Measurements from ENCODE around the gene PTGDS.

PTGDS gene

DNA sequence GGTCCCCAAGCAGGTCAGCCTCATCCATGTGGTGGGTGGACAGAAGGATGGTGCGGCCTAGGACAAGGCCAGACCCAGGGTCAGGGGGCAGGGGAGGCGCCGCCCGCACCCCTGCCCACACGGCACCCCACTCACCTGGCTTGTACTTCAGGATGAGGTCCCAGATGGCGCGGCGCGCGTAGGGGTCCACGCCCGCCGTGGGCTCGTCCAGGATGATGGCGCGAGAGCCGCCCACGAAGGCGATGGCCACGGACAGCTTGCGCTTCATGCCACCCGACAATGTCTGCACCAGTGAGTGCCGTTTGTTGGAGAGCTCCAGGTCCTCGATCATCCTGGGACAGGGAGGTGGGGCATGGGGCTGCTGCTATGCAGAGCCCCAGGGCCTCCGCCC lies 38.2 kb downstream of the PTGDS start:
- no peak for DNase-seq (ENCODE audit: low read depth in 1 of 2, low spot score in 1 of 2)
- in situ Hi-C loops (cut with HindIII; ENCODE audit: low pct_unique_long_range_greater_than_20kb, low sequenced_read_pairs) = no loop called here
- TF ChIP-seq JUND (IDR thresholded peaks at IDR 0.05; ENCODE audit: low read depth) = no peak

GRCh38 chr9:137015976-137016375 lies 38.7 kb downstream of the PTGDS start:
- in situ Hi-C loops (cut with HindIII; ENCODE audit: low pct_unique_long_range_greater_than_20kb, low sequenced_read_pairs) = no loop called here
- TF ChIP-seq JUND (IDR thresholded peaks at IDR 0.05; ENCODE audit: low read depth) = no peak
- no peak for DNase-seq (ENCODE audit: low read depth in 1 of 2, low spot score in 1 of 2)

GRCh38 chr9:137016436-137016835 lies 39.1 kb downstream of the PTGDS start:
- in situ Hi-C loops (cut with HindIII; ENCODE audit: low pct_unique_long_range_greater_than_20kb, low sequenced_read_pairs) = no loop called here
- TF ChIP-seq JUND (IDR thresholded peaks at IDR 0.05; ENCODE audit: low read depth) = no peak
- no peak for DNase-seq (ENCODE audit: low read depth in 1 of 2, low spot score in 1 of 2)

GRCh38 chr9:137017071-137017470 lies 39.8 kb downstream of the PTGDS start:
- TF ChIP-seq JUND (IDR thresholded peaks at IDR 0.05; ENCODE audit: low read depth) = no peak
- in situ Hi-C loops (cut with HindIII; ENCODE audit: low pct_unique_long_range_greater_than_20kb, low sequenced_read_pairs) = no loop called here
- DNase-seq (ENCODE audit: low read depth in 1 of 2, low spot score in 1 of 2) = no peak

GRCh38 chr9:137017791-137018497 lies 40.6 kb downstream of the PTGDS start:
- in situ Hi-C loops (cut with HindIII; ENCODE audit: low pct_unique_long_range_greater_than_20kb, low sequenced_read_pairs) = no loop called here
- DNase-seq (ENCODE audit: low read depth in 1 of 2, low spot score in 1 of 2) = no peak
- no peak for TF ChIP-seq JUND (IDR thresholded peaks at IDR 0.05; ENCODE audit: low read depth)

GRCh38 chr9:137018761-137019559 lies 41.7 kb downstream of the PTGDS start:
- no peak for DNase-seq (ENCODE audit: low read depth in 1 of 2, low spot score in 1 of 2)
- TF ChIP-seq JUND (IDR thresholded peaks at IDR 0.05; ENCODE audit: low read depth) = no peak
- in situ Hi-C loops (cut with HindIII; ENCODE audit: low pct_unique_long_range_greater_than_20kb, low sequenced_read_pairs) = no loop called here

DNA sequence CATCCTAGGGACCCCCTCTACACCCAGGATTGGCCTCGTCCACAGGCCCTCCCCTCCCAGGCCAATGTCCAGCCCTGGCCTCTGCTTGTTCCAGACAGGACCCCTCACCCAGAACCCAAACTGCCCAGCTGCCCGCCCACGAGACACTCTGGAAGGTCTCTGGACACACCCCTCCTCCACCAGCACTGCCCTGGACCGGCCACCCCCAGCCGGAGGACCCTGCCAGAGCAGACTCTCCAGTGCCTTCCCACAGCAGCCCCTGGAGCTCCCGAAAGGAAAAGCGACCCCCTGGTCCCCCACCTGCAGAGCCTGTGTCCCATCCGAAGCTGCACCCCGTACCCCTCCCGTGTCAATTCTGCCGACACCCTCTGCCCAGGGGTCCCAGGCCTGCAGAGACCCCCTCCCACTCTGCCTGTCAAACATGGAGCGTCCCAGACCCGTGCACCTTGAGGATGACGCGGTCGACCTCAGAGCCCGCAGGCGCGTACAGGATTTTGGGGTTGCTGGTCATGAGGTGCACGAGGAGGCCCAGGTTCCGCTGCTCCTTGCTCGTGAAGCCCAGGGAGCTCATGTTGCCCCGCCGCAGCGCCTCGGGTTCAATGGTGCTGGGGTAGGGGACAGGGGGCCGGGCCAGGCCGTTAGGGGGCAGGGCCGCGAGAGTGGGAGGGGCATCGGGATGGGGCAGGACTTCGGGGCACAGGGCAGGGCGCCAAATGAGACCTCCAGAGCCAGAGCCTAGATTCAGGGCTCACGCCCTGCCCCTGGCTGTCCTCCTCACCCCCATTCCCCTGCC lies 42.8 kb downstream of the PTGDS start:
- in situ Hi-C loops (cut with HindIII; ENCODE audit: low pct_unique_long_range_greater_than_20kb, low sequenced_read_pairs) = no loop called here
- TF ChIP-seq JUND (IDR thresholded peaks at IDR 0.05; ENCODE audit: low read depth) = no peak
- no peak for DNase-seq (ENCODE audit: low read depth in 1 of 2, low spot score in 1 of 2)

DNA sequence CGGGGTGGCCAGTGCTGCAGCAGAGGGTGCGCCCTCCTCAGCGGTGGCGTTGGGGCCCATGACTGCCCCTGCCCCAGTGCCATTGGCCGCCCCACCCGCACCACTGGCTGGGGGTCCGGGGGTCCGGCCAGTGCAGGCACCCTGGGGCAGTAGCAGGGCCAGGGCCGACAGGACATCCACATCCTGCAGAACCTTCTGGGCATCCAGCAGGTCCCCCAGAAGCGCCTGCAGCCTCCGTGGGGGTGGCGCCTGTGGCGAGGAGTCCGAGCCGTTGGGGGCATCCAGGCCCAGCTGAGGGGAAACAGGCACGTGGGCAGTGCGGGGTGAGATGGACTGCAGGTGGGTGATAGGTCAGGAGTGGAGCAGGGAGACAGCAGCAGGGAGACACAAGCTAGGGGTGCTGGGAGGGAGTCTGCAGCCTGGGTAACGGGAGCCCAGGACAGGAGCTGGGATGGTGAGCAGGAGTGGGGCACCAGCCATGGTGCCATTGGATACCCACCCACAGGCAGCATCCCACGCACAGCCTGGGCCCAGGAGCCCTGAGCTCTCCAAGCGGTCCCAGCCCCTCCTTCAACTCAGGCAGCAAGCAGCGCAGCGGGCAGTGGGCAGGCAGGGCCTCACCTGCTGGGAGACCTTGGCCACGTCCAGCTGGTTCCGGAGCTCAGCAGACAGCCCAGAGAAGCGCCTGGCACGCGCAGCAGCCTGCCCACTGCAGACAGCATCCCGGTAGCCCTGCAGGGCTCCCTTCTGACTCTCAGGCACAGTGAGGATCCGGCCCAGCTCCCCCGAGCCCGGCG lies 43.7 kb downstream of the PTGDS start:
- TF ChIP-seq JUND (IDR thresholded peaks at IDR 0.05; ENCODE audit: low read depth) = no peak
- in situ Hi-C loops (cut with HindIII; ENCODE audit: low pct_unique_long_range_greater_than_20kb, low sequenced_read_pairs) = no loop called here

GRCh38 chr9:137021568-137021978 lies 44.3 kb downstream of the PTGDS start:
- no peak for DNase-seq (ENCODE audit: low read depth in 1 of 2, low spot score in 1 of 2)
- no peak for TF ChIP-seq JUND (IDR thresholded peaks at IDR 0.05; ENCODE audit: low read depth)
- in situ Hi-C loops (cut with HindIII; ENCODE audit: low pct_unique_long_range_greater_than_20kb, low sequenced_read_pairs) = no loop called here

More for the DNA sequence above, 43.7 kb downstream of the PTGDS start:
- DNase-seq (ENCODE audit: low read depth in 1 of 2, low spot score in 1 of 2) = no peak

- DNase-seq (ENCODE audit: low read depth in 1 of 2, low spot score in 1 of 2) = peak; percentile 94 to 100
- no peak for TF ChIP-seq JUND (IDR thresholded peaks at IDR 0.05; ENCODE audit: low read depth)
- in situ Hi-C loops (cut with HindIII; ENCODE audit: low pct_unique_long_range_greater_than_20kb, low sequenced_read_pairs) = no loop called here
These were observed 44.8 kb downstream of the PTGDS start for GRCh38 chr9:137021979-137022661.

- no peak for DNase-seq (ENCODE audit: low read depth in 1 of 2, low spot score in 1 of 2)
- in situ Hi-C loops (cut with HindIII; ENCODE audit: low pct_unique_long_range_greater_than_20kb, low sequenced_read_pairs) = no loop called here
- no peak for TF ChIP-seq JUND (IDR thresholded peaks at IDR 0.05; ENCODE audit: low read depth)
These were observed 45.3 kb downstream of the PTGDS start for GRCh38 chr9:137022662-137023008.

DNA sequence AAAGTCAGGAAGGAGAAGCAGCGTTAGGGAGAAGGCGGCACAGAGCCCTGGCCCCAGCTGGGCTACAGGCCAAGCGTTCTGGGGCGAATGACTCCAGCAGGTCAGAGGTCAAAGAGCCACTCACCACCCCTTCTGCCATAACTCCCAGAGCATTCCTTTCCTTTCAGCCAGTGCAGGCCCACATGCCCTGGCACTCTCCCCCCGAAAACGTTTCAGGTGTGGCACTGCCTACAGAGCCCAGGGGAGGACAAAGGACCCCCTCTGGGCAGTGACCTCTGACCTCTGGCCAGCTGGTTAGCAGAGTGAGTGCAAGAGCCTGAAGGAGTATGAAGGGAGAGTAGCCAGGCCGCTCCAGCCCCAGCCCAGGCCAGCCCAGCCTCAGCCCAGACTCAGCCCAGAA lies 45.9 kb downstream of the PTGDS start:
- DNase-seq (ENCODE audit: low read depth in 1 of 2, low spot score in 1 of 2) = no peak

More for the DNA sequence above, 45.9 kb downstream of the PTGDS start:
- in situ Hi-C loops (cut with HindIII; ENCODE audit: low pct_unique_long_range_greater_than_20kb, low sequenced_read_pairs) = no loop called here
- TF ChIP-seq JUND (IDR thresholded peaks at IDR 0.05; ENCODE audit: low read depth) = no peak

All from T47D (cell line).